ENCODE measurements around the gene AGAP1. TPM values are rescaled to one million over a fixed set of nuclear protein-coding genes. Genes with fewer than 3 reads are reported as not detected.

AGAP1 gene
- total RNA-seq, 1 donor = 10.8 TPM

DNA sequence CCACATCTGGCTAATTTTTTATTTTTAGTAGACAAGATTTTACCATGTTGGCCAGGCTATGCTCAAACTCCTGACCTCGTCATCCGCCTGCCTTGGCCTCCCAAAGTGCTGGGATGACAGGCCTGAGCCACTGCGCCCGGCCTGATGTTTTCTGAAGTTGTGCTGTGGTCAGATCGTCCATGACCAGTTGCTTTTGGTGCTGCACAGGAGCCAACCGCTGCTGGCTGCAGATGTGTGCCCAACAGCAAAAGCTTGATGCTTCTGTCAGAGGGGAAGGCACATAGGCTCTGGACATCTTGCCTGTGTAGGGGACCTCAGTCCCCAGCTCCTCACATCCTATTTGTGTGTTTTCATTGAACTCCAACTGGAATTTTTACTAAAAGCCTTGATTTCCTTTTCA is 218.3 kb downstream of the AGAP1 start:
- DNase-seq (ENCODE audit: low read depth) = no peak

DNA sequence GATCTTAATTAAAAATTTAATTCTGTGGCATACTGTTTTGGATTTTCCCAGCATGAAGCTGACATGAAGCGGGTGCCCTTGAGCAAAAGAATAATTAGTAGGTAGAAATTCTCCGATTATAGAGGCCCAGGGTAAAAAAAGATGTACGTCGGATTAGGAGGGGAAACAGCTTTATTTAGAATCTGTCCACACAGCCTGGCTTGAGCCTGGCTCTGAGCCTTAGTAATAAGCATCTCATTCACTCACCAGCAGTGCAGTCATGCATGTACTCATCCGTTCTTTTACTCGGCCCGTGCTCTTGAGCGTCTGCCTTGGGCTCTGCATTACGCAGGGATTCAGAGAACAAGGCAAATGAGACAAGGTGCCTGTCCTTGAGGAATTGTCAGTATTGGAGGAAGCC is 219.3 kb downstream of the AGAP1 start:
- no peak overlapping the region for H3K4me3 ChIP-seq (ENCODE audit: low read depth, low read length)
- DNase-seq (ENCODE audit: low read depth) = no peak
- TF ChIP-seq, protein P1, sequence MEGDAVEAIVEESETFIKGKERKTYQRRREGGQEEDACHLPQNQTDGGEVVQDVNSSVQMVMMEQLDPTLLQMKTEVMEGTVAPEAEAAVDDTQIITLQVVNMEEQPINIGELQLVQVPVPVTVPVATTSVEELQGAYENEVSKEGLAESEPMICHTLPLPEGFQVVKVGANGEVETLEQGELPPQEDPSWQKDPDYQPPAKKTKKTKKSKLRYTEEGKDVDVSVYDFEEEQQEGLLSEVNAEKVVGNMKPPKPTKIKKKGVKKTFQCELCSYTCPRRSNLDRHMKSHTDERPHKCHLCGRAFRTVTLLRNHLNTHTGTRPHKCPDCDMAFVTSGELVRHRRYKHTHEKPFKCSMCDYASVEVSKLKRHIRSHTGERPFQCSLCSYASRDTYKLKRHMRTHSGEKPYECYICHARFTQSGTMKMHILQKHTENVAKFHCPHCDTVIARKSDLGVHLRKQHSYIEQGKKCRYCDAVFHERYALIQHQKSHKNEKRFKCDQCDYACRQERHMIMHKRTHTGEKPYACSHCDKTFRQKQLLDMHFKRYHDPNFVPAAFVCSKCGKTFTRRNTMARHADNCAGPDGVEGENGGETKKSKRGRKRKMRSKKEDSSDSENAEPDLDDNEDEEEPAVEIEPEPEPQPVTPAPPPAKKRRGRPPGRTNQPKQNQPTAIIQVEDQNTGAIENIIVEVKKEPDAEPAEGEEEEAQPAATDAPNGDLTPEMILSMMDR (IDR thresholded peaks at IDR 0.05; ENCODE audit: insufficient read depth, low read depth, low read length) = no peak

More for the DNA sequence above, 218.3 kb downstream of the AGAP1 start:
- no peak overlapping the region for H3K4me3 ChIP-seq (ENCODE audit: low read depth, low read length)
- TF ChIP-seq, protein P1 (IDR thresholded peaks at IDR 0.05; ENCODE audit: insufficient read depth, low read depth, low read length) = no peak

DNA sequence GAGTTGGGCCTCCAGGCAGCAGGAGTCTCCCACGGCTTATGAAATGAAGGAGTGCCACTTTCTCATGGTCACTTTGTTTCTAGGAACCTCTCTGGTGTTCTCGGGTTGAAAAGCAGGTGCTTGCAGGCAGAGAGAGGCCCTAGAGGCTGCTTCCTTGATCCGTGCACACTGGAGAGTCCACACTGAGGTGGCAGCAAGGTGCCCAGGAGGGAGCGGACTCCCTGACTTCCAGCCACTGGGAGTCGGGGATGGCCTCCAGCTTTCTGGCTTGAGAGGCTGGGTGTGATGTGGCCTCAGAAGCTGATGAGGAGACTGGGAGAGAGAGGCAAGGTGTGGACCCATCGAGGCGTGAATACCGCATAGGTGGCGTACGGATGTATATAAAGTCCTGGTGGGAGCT is 221.8 kb downstream of the AGAP1 start:
- H3K4me3 ChIP-seq (ENCODE audit: low read depth, low read length) = no peak overlapping the region
- no peak for DNase-seq (ENCODE audit: low read depth)
- TF ChIP-seq, protein P1 (IDR thresholded peaks at IDR 0.05; ENCODE audit: insufficient read depth, low read depth, low read length) = no peak

DNA sequence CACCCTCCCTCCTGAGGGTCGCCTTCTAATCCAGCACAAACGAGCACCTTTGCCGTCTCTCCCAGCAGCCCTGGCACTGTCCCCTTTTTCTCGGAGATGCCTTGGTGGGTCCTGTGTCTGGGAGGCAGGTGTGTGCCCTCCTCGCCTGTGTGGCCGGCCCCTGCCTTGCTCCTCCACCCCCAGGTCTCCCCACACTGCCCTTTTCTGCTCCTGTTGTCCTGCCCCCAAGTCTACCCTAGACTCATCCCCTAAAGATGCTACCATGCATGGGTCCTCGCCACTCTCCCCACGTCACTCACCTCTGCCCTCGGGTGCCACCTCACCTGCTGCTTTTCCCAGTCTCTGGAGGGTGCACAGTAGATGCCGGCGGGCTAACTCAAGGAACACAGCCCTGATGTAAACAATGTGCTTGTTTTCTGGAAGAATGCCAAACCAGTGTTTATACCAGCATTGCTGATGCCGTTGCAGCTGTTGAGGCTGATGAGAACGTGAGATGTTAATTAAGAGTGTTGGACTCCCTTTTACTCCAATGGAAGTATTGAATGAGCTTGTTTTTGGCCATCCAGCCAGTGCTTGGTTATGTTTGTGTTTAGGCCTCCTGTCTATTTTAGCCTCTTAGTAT is 223.1 kb downstream of the AGAP1 start:
- H3K4me3 ChIP-seq (ENCODE audit: low read depth, low read length) = no peak overlapping the region
- peak; percentile 69 for DNase-seq (ENCODE audit: low read depth)
- TF ChIP-seq, protein P1 (IDR thresholded peaks at IDR 0.05; ENCODE audit: insufficient read depth, low read depth, low read length) = no peak

DNA sequence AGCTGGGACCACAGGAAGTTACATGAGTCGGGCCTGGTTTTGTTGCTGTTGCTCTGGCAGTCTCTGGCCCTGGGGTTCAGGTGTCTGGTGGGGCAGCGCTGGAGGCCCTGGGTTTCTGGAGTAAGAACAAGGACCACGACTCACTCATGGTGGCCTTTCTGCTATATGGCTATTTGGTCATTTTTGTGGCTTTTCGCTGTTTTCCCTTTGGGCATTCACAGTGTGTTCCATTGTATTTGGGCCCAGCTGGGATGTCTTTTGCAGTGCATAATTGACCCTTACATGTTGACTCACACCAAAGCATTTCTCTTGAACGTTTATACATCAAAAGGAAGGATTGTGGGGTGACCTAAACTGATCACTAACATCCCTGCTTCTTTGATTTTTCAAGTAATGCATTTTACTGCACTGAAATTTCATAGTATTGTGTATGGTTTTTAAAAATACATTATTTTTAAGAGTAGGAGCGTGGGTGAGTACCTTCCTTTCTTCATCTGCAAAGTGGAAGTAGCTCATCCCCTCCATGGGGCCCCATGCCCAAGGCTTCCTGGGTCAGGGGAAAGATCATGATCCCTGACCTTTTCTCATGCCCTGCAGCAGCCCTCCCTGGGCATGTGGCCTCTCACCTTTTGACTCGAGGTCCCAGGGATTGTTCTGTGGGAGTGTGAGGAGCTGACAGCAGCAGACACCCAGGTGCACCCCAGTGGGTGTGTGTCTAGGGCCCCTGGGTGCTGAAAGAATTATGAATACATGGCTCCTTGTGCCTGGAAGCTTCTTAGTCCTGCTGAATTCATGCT is 225.5 kb downstream of the AGAP1 start:
- TF ChIP-seq, protein P1 (IDR thresholded peaks at IDR 0.05; ENCODE audit: insufficient read depth, low read depth, low read length) = no peak
- no peak for DNase-seq (ENCODE audit: low read depth)
- no peak overlapping the region for H3K4me3 ChIP-seq (ENCODE audit: low read depth, low read length)

DNA sequence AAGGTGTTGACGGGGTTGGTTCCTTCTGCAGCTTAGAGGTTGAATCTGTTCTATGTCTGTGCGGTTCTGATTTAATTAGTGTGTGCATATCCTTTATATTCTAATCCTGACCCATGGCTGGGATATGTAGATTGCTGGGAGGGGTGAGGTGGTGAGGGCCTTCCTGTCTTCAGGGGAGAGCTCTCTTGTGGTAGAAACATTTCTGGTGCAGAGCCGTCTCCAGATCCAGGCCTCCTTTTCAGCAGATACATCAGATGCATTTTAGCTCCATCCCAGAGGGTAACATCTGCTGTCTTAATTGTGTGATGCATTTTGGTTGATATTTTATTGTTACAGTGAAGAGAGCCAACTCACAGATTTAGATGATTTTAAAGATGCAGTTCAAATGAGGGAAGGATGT is 227.8 kb downstream of the AGAP1 start:
- TF ChIP-seq, protein P1 (IDR thresholded peaks at IDR 0.05; ENCODE audit: insufficient read depth, low read depth, low read length) = no peak
- no peak overlapping the region for H3K4me3 ChIP-seq (ENCODE audit: low read depth, low read length)
- DNase-seq (ENCODE audit: low read depth) = no peak

Measured in fibroblast of villous mesenchyme (primary cell).